GM18508 (cell line): ENCODE data around the gene EPB41L4B.

Source experiments
- ATAC-seq: cut with Tn5 transposase; IDR thresholded peaks from one replicate; pipeline ENCODE4 v1.9.1; 2021; ENCODE audit warnings: moderate number of reproducible peaks; ENCODE audit not compliant: insufficient read depth, unreplicated experiment

EPB41L4B gene

DNA sequence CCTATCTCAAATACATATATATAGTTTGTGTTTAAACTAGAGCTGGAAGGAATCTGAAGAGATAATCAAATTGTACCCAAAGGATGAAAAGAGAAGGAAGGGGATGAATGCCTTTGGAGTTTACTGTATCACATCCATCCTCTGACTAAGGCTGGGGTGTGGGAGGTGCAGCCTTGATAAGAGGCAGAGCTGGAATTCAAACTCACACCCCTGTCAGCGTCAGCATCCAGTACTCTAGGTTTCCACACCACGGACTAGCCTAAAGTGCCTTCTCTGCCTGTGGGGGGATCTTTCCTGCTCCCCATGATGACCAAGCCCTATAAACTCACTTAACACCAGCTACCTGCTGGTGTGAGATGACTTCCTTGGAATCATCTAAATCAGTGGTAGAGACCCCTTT, 48.1 kb downstream of the EPB41L4B start:
- ATAC-seq, result no peak

DNA sequence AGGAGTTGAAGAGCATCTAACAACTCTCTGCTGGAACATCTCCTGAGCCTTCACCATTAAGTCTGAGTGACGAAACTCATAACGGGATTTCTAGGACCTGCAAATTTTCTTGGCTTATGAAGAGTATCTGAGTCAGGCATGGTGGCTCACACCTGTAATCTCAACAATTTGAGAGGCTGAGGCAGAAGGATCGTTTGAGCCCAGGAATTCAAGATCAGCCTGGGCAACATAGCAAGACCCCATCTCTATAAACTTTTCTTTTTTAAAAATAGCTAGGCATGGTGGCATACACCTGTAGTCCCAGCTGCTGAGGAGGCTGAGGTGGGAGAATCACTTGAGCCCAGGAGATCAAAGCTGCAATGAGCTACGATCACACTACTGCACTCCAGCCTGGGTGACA, 48.8 kb downstream of the EPB41L4B start:
- ATAC-seq, result no peak

DNA sequence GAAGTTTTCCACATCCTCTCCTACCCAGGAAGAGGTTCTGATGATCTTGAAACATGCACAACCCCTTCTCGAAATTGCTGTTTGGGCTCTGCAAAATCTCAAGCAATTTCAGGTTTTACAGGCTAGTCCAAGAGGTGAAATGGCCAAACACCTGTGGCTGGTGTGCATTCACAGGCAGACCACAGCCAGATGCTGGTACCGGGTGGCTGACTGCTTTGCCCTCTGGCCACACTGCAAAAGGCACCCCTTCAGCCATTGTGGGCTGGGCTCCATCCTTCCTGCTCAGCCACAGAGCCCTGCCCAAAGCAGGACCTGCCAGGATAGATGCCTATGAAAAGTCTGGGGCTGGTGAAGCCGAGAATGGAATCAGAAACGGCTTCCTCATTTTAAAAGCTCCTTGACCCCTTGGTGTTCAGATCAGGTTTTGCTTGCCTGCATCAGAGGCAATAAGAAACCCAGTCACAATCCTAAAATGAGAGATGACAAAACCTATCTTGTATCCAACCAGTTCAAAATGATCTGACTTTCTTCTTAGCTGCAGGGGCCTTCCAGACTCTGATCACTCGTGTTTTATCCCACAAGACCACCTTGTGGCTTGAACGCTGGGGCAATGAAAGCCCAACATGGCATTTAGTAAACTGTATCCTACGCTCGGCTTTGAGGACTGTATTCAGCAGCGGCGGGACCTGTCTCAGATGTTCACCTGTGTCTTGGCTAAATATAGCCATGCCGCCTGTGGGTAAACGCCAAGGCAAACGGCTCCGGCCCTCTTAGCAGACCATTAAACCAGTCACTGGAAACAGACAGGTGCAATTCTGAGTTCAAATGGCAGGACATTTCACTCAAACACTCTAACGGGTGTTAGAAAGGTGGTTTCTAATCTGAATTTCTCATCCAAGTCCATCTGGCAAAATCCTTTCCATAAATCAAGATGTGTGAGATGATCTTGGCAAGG, 49.6 kb downstream of the EPB41L4B start:
- ATAC-seq, result no peak

GRCh38 chr9:109270441-109270840, 50.4 kb downstream of the EPB41L4B start:
- ATAC-seq, result no peak

- no peak for ATAC-seq
Observed at GRCh38 chr9:109269839-109270238, 51.0 kb downstream of the EPB41L4B start.

- no peak for ATAC-seq
Observed at GRCh38 chr9:109269081-109269480, 51.8 kb downstream of the EPB41L4B start.

DNA sequence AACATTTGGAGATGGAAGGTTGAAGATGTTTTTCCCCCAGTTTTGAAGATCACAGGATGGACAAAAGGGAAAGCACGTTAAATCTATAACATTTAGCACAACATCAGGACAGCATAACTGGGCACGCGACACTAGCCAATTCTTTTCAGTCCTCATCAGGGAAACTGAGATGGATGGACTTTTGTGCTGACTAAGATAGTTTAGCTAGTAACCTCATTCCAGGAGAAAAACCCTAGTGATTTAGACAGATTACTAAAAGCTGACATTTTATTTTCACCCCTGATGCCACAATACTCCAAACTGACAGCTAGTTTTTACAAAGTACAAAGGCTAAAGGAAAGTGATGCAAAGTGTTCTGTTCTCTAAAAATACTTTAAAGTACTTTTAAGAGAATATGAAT, 53.3 kb downstream of the EPB41L4B start:
- no peak for ATAC-seq

DNA sequence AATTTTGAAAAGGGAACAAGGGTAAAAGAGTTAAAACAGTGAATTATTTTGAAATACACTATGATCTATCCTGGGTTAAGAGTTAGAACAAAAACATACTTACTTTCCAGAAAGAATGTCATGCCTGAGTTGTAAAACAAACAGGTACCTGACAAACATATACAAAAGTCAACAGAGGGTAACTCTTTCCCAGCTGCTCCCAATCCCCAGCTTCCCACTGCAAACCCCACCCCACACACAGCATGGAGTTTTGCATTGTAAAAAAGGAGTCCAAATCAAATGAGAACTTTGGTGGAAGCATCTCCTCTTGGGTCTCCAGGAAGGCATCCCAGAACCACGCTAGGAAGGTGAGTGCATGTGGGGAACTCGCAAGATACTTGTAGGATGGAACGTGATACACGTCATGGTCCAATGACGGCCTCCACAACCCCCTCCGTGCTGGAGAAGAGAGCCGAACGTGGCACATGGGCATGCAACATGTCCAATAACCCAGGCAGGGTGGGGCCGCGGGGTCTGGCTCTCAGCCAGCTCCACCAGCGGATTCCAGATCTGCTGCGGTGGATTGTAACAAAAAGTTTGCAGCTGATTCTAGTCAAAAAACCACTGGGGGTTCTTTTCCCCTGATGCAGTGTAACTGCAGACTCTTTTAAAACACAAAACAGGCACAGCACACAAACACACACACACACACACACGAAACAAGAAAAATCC, 55.8 kb downstream of the EPB41L4B start:
- ATAC-seq, result no peak

DNA sequence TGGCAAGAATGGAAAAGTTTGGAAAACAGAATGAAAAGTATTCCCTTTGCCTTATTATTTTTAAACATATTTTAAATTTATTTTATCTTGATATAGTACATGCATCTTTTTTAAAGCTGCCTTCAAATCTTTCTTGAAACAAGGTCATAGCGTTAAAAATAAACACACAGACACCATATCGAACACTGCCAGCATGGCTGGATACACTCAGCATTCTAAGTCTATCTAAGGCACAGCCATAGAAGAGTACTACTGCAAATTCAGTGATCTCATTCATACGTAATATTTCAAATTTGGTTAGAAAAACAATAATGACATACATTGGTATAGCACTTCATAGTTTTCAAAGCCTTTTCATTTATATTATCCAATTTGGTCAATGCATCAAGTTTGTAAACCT, 57.5 kb downstream of the EPB41L4B start:
- ATAC-seq, result no peak

- no peak for ATAC-seq
Observed at GRCh38 chr9:109258481-109259302, 62.2 kb downstream of the EPB41L4B start.

GRCh38 chr9:109256336-109256735, 64.5 kb downstream of the EPB41L4B start:
- no peak for ATAC-seq

DNA sequence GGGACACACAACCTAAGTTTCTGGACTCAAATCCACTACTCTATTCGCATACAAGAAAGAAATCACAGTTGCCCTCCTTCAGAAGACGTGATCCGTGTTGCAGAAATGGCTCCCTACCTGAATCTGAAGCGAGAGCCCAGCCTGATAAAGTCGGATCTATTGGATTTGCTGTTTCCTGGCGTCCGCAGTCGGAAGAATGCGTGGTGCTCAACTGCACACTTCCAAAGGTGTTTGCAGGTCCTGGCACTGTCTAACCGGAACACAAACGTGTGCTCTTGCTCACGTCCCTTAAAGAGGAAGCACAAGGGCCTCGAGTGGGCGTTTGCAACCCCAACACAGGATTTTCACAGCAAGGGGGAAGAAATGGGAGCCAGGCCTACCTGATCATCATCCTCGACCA, 65.5 kb downstream of the EPB41L4B start:
- no peak for ATAC-seq

GRCh38 chr9:109254317-109254716, 66.5 kb downstream of the EPB41L4B start:
- ATAC-seq, result no peak

GRCh38 chr9:109253637-109254284, 67.1 kb downstream of the EPB41L4B start:
- no peak for ATAC-seq

DNA sequence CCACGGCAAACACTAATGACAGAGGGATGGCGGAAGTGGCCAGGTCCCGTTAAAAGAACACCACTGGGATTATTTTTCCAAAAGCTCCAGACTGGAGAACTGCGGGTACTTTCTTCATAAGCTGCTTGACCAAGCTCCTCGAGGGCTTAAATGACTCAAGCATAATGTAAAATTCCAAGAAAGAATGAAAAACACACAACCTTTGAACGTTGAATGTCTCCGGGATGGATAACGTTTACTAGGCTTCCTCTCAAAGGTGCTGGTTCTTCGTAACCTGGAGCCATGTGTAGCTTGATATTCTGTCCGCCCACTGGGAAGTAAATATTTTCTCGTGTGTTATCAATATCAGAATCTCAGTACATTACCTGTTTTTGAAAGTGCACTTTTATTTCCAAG, 67.6 kb downstream of the EPB41L4B start:
- ATAC-seq, result no peak

GRCh38 chr9:109252291-109252690, 68.6 kb downstream of the EPB41L4B start:
- no peak for ATAC-seq

DNA sequence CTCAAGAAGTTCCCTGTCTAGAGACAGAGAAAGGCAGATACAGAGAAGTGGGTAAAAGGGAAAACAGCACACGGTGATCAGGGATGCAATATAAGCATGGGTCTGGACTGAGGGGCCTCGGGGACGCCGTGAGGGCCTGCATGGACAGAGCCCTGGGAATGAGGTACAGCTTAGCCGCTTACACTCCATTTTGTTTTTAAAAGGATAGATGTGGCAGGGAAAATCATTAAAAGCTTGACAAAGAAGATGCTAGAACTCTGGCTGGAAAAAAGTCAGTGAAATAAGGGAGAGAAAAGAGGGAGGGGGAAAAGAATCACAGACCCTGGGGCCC, 69.1 kb downstream of the EPB41L4B start:
- no peak for ATAC-seq

GRCh38 chr9:109251080-109251775, 69.6 kb downstream of the EPB41L4B start:
- ATAC-seq, result no peak

DNA sequence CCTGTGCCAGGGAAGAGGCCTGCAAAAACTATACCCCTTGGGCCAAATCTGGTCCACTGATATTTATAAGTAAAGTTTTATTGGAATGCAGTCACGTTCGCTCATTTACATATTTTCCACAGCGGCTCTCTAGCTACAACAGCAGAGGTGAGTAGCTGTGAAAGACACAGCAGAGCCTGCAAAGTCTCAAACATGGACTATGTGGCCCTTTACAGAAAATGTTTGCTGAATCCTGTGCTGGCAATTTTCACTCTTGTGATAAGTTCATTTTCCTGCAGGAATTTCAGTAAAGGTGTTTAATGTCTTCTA, 70.1 kb downstream of the EPB41L4B start:
- ATAC-seq, result no peak

DNA sequence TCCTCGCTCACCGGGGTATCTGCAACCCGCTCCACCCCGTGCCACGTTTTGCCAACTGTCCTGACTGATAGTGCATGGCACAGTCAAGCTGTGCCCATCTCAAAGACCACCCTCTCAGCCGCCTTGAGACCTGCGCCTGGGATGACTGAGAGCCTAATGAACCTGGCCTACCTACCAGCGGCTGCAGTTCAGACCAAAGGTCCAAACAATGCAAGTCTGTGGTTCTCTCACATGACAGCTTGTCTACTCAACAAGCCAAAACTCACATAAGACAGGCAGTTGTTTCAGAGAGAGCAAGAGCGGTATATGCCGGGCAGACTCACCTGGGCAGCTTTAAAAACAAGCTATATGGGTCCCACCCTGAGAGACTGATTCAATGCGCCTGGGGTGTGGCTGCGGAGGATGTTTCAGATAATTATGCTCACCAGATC, 70.5 kb downstream of the EPB41L4B start:
- no peak for ATAC-seq
